ENCODE results near the gene ANO9. TPM values are rescaled to one million over a fixed set of nuclear protein-coding genes. Genes with fewer than 3 reads are reported as not detected.
"Not testable (repeated sequence)": the region's sequence is repeated elsewhere in the genome, so short reads cannot be mapped to it uniquely, and the experiment has no call there.

The ANO9 gene
- total RNA-seq, 1 experiment from 2014 or later, result 0.98 TPM

DNA sequence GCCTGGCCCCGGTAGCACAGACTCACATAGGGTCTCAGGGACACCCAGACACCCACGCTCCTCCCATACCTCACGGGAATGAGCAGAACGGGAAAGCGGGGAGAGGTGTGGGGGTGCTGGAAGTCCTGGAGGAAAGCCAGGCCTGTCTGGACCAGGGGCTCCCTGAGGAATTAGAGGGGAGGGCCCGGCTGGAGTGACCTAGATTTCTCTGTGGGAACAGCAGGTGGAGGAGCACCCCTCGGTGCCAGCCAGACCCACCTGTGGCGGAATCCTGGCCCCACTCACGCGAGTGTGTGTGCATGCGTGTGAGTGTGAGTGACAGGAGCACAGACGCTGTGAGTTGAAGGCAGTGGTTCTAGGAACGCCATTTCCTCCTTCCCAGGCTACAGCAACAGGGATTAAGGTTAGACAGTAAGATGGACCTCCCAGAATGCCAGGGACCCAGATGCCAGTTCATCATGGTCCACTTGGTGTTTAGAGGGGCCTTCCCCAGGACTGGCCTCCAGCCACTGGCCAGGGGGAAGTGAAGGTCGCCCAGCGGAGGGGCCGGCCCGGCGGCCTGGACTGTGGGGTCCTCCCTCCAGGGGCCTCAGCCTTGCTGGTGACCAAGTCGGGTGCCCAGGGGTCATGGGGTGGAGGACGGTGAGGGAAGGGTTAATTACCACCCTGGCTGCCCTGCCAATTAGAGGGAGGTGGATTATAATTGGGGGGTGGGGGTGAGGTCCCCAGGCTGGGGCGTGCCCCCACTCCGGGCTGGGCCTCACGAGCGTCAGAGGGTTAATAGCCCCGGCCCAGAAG lies 46.8 kb downstream of the ANO9 start:
- in situ Hi-C loops (cut with HindIII; ENCODE audit: low sequenced_read_pairs), result no loop called here
- DNase-seq (ENCODE audit: low spot score), result no peak

DNA sequence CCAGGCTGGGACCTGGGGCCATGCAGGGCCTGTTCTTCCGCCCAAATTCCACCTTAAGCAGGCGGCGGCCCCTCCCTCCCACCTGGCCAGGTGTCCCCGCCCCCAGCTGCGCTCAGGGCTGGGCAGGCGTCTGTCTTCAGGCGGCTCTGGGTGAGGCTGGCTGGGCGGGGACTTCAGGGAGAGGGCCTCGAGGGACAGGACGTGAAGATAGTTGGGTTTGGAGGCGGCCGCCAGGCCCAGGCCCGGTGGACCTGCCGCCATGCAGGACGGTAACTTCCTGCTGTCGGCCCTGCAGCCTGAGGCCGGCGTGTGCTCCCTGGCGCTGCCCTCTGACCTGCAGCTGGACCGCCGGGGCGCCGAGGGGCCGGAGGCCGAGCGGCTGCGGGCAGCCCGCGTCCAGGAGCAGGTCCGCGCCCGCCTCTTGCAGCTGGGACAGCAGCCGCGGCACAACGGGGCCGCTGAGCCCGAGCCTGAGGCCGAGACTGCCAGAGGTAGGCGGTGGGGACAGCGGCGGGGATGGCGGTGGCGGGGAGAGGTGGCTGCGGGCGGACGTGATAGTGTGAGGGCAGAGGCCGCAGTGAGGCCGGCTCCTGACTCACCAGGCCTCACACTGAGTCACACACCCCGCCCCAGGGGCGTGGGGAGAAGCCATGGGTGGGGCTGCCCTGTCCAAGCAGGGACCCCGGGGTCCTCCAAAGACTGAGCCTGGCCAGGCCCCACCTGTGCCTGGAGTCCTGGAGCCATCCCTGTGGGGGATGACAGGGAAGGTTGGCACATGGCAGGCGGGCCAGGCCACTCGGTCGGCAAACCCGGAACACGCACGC lies 47.6 kb downstream of the ANO9 start, which contains the start of gene PKP3:
PKP3 (plus strand) TSS at position 176 of the 824 bp plus-strand sequence; CDS start at position 260, 84 bp downstream.
- DNase-seq (ENCODE audit: low spot score), result no peak
- in situ Hi-C loops (cut with HindIII; ENCODE audit: low sequenced_read_pairs), result no loop called here

DNA sequence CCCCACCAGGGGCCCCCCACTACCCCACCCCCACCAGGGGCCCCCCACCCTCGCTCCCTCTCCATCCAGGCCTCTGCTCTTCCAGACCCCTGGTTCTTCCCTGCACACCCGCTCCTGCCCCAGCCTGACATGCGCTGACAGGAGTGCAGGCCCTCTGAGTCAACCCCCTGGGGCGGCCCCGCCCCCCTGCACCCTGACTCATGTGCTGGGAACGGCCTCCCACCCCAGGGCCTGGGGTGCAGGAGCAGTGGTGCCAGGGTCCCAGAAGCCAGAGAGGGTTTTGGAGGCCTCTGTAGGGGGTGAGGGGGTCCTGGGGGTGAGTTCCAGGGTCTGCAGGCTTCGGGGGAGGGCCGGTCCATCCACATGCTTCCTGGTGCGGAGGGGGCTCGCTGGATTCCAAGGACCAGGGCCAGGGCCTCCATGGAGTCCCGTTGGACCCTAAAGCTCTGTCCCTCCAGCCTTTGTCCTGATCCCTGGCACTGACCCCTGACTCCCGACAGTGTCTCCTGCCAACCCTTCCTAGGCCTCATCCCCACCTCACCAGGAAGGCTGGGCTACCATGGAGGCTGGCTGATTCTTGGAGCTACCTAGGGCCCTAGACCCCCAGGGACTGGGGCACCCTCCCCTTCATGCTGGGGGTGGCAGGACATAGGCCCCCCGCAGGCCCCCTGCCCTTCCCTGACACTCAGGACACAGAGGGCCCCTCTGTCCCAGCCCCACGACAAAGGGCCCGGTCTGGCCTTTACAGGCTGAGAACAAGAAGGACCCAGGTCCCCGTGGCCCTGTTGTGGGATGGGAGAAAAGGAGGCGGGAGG lies 48.4 kb downstream of the ANO9 start:
- in situ Hi-C loops (cut with HindIII; ENCODE audit: low sequenced_read_pairs), result no loop called here
- DNase-seq (ENCODE audit: low spot score), result no peak

DNA sequence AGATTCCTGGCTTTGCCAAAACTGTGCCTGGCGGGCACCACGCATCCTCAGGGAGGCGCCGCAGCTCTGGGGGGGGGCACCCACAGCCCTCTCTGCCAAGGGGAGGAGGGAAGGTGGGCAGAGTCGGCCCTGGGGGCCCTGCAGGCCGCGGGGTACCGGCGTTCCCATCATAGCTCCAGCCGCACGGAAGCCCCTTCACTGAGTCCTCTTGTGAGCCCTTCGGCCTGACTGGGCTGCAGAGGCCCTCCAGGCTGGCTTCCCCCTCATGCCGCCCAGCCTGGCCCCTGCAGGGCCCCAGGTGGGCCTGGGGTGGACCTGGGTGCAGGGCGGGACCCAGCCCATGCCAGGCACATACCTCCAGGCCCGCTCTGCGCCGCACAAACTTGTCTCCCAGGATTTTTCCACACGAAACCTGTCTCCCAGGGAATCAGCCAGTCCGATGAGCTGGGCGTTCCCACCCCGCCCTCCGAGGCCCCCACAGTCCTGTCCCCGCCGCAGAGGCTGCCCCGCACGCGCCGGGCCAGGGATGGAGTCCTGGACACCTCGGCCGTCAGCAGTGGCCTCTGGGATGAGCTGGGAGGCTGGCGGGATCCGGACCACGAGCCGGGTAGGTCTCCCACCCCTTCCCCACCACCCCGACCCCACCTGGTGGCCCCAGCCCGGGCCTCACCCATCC lies 49.6 kb downstream of the ANO9 start:
- DNase-seq (ENCODE audit: low spot score), result no peak
- in situ Hi-C loops (cut with HindIII; ENCODE audit: low sequenced_read_pairs), result no loop called here

DNA sequence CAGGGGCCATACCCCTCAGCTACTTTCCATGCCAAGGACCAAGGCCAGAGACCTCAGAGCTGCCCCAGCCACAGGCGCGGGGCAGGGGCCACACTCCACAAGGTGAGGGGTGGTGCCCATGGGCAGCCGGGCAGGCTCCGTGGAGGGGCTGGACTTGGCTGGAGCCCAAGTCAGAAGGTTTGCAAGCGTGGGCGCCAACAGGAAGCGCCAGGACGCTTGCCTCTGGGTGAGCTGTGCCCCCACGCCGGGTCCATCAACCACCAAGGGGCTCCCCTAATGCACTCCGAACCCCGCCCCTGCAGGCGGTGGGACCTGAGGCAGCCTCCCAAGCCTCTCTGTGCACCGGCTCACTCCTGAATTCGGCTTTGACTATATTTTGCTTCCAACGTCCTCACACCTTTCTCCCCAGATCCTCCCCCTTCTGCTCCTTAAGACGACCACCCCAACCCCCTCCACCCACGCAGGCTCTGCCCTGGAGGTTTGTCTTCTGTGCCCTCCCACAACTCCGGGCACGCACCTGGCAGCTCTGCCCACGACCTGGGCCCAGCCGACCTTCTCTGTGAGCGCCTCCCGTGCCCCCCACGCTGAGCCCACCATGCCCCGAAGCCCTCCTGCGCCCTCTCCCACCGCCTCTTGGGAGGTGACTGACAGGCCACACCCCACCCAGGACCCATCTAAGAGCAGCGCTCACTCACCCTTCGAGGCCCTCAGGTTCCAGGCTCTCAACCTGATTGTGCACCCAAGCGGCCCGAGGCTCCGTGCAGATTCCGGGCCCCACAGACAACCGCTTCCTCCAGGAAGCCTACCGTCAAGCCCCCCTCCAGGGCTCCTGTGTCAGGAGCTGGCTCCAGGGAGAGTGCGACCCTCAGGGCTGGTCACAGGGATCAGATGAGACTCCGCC lies 50.4 kb downstream of the ANO9 start:
- no peak for DNase-seq (ENCODE audit: low spot score)

DNA sequence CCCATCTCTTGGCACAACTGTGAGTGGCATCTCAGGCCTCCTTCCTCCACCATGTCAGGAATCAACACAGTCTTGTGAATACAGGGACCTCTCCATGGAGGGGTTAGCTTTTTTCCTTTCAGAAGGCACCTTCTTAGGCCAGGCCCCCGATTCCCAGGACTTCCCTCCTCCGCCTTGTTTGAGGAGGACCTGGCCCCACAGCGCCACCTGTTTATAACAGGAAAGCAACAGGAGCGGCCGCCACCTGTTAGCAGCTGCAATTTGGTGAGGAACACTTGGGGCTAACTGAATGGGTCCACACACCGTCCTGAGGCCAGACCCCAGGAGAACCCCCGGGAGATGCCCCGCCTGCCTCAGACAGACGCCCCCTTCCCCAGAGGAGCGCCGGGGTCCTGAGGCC lies 51.6 kb downstream of the ANO9 start:
- no peak for DNase-seq (ENCODE audit: low spot score)
- in situ Hi-C loops (cut with HindIII; ENCODE audit: low sequenced_read_pairs), result no loop called here

More for the DNA sequence above, 50.4 kb downstream of the ANO9 start:
- in situ Hi-C loops (cut with HindIII; ENCODE audit: low sequenced_read_pairs), result no loop called here

DNA sequence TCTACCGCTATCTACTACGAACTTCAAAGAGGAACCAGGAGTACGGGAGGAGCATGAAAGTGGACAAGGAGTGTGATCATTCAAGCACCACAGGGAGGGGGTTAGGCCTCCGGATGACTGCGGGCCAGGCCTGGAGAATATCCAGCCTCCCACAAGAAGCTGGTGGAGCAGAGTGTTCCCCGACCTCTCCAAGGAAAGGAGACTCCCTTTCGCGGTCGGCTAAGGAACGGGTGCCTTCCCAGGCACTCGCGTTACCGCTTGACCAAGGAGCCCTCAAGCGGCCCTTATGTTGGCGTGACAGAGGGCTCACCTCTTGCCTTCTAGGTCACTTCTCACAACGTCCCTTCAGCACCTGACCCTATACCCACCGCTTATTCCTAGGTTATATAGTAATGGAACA lies 52.4 kb downstream of the ANO9 start:
- in situ Hi-C loops (cut with HindIII; ENCODE audit: low sequenced_read_pairs); DNase-seq (ENCODE audit: low spot score): not testable (repeated sequence)

DNA sequence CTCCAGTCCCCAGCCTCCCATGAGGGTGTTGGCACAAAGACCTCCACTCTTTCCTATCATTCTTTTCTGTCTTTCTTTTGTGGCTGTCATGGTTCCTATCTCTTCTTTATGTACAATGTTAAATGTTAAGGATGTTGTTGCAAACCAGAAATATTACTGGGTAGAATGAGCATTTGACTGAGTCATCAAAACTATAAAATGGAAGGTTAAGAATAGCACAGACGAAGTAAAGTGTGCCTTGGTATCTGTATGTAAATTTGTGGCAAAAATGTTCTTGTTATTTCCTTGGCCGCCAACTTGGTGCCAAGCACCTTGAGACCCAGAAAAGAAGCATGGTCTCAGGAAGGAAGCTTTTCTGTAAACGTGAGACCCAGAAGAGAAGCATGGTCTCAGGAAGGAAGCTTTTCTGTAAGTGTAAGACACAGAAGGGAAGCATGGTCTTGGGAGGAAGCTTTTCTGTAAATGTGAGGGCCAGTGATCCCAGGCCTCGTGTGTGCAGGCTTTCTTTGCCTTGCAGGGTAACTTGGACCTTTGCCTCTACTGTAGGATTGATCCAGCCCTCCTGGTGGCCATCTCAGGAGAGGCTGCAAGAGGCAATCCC lies 54.5 kb downstream of the ANO9 start:
- in situ Hi-C loops (cut with HindIII; ENCODE audit: low sequenced_read_pairs), result no loop called here
- DNase-seq (ENCODE audit: low spot score), result no peak

DNA sequence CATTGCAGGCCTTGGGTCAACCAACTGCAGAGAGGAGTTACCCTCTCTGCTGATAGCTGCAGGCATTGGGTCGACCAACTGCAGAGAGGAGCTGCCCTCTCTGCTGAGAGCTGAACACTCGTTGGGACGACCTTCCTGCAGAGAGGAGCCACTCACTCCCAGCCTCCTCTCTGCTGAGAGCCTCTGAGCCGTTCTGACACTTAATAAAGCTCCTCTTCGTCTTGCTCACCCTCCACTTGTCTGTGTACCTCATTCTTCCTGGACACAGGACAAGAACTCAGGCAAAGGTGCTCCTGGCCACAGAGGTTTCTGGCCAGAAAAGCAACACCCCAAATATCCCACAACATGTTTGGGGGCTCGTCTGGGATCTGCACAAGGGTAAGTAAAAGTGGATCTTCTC lies 55.3 kb downstream of the ANO9 start:
- in situ Hi-C loops (cut with HindIII; ENCODE audit: low sequenced_read_pairs), result no loop called here
- no peak for DNase-seq (ENCODE audit: low spot score)

DNA sequence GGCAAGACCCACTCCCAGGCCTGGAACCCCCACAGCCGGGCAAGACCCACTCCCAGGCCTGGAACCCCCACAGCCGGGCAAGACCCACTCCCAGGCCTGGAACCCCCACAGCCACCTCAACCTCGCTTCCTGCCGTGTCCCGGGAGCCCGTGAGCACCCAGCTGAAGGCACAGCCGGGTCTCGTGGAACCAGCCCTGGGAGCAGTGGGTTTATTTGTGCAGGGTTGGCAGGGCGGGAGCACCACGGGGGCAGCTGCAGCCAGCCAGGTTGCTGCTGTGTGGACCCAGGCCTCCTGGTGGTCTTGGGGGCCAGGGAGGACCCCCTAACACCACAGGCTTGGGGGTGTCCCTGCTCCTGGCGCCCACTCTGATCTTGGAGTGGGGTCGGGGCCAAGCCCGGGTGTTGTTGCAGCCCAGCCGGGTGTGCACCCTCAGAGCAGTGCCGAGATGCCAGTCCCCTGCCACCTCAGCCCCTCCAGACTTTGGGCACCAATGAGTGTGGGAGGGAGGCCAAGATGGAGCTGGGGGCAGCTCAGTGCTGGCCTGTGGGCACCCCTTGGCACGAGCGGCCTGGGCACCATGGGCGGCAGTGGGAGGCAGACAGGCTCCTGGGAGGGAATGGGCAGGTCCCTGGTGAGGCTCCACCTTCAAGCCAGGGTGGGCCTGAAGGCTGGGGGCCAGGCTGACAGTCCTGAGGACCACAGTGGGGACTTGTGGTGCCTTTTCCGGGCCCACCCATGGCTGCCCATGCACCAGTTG lies 56.0 kb downstream of the ANO9 start:
- DNase-seq (ENCODE audit: low spot score), result no peak
- in situ Hi-C loops (cut with HindIII; ENCODE audit: low sequenced_read_pairs), result no loop called here

DNA sequence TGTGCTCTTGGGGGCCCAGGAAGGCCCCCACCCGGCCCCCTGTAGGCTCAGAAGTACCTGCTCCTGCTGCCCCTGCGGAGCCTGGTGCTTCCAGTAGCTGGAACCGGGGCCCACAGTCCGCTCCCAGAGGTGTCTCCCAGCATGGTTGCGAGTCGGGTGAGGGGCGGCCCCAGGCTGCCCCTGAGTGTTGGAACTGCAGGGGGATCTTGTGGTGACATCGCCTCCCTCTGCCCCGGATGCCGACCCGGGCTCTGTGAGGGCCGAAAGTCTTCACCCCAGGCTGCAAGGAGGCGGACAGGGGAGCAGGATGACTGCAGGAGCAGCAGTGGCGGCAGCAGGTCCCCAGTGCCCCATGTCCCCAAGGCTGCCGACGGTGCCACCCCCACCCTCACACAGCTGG lies 57.3 kb downstream of the ANO9 start:
- DNase-seq (ENCODE audit: low spot score), result no peak
- in situ Hi-C loops (cut with HindIII; ENCODE audit: low sequenced_read_pairs), result no loop called here

DNA sequence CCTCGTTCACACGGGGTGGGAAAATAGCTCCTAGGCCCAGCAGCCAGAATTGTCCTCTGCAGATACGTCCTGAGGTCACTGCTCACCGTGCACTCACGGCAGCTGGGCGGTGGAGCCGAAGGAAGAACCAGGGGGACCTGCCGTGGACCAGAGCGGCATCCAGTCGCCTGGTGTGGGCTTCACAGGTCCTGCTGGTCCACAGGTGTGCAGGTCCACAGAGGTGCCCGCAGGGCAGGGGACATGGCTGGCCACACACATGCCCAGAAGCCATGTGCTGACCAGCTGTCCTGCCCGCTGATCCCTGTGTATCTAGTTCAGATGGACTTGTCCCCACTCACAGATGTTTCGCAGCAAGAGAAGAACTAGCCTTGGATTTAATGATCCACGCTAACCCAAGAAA lies 58.4 kb downstream of the ANO9 start:
- in situ Hi-C loops (cut with HindIII; ENCODE audit: low sequenced_read_pairs), result no loop called here
- DNase-seq (ENCODE audit: low spot score), result no peak

DNA sequence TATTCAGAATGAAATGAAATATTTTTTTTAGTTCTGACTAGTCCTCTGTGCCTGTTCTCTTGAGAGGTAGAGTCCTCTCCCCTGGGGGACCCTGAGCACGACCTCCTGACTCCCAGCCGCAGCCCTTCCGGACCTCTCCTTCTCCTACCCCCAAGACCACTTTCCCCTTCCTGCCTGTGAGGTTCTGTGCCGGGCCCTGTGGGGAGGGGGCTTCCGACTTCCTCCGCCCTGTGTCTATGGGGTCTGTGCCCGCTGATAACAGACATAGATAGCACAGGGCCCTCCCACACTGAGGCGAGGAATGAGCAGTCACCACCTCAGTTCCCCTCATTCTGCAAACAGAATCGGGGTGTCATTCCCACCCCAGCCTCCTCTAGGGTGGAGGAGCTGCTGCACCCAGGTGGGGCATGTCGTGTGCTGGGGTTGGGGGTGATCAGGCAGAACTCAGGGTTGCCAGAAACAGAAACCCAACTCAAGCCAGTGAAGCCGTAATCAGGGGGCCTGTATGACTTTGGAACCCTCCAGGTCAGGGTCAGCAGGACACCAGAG lies 59.7 kb downstream of the ANO9 start:
- in situ Hi-C loops (cut with HindIII; ENCODE audit: low sequenced_read_pairs), result no loop called here
- DNase-seq (ENCODE audit: low spot score), result no peak

DNA sequence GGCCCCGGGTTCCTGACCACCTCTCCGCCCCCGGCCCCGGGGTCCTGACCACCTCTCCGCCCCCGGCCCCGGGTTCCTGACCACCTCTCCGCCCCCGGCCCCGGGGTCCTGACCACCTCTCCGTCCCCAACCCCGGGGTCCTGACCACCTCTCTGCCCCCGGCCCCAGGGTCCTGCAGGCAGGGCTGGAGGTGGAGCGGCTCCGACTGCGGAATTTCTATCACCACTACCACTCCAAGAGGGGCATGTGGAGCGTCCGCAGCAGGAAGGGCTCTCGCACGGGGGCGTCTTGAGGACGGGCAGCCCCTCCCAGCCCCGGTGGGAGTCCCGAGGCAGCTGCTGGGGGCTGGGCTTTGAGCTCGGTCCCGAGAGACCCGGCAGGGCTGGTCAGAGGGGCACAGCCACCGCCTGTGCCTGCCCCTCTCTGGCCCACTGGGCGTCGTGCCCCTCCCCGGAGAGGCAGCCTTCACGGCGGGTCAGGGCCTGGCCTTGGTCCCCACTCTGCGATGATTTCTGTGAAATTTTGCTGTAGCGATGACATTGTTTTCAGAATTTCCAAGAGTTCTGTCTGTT lies 60.2 kb downstream of the ANO9 start:
- no peak for DNase-seq (ENCODE audit: low spot score)

DNA sequence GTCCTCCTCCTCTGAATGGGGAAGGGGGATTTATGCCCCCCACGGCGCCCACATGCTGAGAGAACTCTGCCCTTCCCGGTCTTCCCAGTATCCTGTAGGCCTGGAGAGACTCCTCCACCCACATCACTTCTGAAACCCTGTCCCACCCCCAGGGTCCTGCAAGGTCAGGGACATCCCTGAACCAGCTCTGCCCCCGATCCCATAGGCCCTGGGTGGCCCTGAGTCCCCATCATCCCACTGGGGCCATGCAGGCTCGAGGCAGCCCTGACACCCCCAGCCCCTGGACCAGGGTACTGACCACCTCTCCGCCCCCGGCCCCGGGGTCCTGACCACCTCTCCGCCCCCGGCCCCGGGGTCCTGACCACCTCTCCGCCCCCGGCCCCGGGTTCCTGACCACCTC lies 60.8 kb downstream of the ANO9 start:
- DNase-seq (ENCODE audit: low spot score), result no peak
- in situ Hi-C loops (cut with HindIII; ENCODE audit: low sequenced_read_pairs), result no loop called here

More for the DNA sequence above, 60.2 kb downstream of the ANO9 start:
- in situ Hi-C loops (cut with HindIII; ENCODE audit: low sequenced_read_pairs), result no loop called here

DNA sequence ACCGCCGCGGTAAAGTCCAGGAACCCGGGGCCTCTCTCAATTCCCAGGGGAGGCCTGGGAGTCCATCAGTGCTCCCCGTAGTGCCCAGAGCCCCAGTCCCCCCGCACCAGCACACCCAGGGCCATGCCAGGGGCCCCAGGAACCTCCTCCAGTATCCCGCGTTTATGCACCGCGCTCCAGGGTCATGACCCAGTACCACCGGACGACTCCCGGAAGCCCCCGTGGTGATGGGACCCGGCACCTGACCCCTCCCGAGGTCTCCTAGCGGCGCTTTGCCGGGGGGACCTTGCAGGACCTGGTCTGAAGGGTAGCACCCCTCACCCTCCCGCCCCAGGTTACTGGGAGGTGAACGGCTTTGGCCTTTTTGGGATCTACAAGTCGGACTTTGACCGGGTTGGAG lies 61.3 kb downstream of the ANO9 start:
- in situ Hi-C loops (cut with HindIII; ENCODE audit: low sequenced_read_pairs), result no loop called here
- DNase-seq (ENCODE audit: low spot score), result no peak

DNA sequence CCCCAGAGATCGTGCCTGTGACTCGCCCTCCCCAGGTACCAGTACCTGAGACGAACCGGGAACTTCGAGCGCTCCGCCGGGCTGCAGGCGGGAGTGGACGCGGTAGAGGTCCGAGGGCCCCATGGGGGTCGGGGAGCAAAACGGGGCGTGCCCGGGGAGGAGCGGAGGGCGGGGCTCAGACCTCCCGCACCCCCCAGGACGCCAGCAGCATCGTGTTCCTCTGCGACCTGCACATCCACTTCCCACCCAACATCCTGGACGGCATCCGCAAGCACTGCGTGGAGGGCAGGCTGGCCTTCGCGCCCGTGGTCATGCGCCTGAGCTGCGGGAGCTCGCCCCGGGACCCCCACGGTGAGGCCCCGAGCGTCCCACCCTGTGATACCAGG lies 61.7 kb downstream of the ANO9 start:
- in situ Hi-C loops (cut with HindIII; ENCODE audit: low sequenced_read_pairs), result no loop called here
- DNase-seq (ENCODE audit: low spot score), result no peak
